Placental pericyte (primary cell): ENCODE results near the gene STK11IP. TPM values are rescaled to one million over a fixed set of nuclear protein-coding genes. Genes with fewer than 3 reads are reported as not detected.

Experiments used
- small RNA-seq: library from RNA; depleted of rRNA; stranded (forward); fragments of <200 nt; gene quantifications from one replicate; pipeline ENCODE3, GENCODE V24; 2012; ENCODE audit warnings: low replicate concordance
- total RNA-seq: library from RNA; depleted of rRNA; stranded (reverse); fragments of >200 nt; gene quantifications from 2 replicates; pipeline ENCODE4 v1.2.3, GENCODE V29; 2012

Gene STK11IP, protein sequence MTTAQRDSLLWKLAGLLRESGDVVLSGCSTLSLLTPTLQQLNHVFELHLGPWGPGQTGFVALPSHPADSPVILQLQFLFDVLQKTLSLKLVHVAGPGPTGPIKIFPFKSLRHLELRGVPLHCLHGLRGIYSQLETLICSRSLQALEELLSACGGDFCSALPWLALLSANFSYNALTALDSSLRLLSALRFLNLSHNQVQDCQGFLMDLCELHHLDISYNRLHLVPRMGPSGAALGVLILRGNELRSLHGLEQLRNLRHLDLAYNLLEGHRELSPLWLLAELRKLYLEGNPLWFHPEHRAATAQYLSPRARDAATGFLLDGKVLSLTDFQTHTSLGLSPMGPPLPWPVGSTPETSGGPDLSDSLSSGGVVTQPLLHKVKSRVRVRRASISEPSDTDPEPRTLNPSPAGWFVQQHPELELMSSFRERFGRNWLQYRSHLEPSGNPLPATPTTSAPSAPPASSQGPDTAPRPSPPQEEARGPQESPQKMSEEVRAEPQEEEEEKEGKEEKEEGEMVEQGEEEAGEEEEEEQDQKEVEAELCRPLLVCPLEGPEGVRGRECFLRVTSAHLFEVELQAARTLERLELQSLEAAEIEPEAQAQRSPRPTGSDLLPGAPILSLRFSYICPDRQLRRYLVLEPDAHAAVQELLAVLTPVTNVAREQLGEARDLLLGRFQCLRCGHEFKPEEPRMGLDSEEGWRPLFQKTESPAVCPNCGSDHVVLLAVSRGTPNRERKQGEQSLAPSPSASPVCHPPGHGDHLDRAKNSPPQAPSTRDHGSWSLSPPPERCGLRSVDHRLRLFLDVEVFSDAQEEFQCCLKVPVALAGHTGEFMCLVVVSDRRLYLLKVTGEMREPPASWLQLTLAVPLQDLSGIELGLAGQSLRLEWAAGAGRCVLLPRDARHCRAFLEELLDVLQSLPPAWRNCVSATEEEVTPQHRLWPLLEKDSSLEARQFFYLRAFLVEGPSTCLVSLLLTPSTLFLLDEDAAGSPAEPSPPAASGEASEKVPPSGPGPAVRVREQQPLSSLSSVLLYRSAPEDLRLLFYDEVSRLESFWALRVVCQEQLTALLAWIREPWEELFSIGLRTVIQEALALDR
- total RNA-seq: 17.5 and 21.0 TPM in 2 replicates

GRCh38 chr2:219597552-219598307 lies at the start of gene STK11IP:
STK11IP (plus strand) TSS chr2:219597857; CDS start chr2:219598120, 263 bp downstream.

DNA sequence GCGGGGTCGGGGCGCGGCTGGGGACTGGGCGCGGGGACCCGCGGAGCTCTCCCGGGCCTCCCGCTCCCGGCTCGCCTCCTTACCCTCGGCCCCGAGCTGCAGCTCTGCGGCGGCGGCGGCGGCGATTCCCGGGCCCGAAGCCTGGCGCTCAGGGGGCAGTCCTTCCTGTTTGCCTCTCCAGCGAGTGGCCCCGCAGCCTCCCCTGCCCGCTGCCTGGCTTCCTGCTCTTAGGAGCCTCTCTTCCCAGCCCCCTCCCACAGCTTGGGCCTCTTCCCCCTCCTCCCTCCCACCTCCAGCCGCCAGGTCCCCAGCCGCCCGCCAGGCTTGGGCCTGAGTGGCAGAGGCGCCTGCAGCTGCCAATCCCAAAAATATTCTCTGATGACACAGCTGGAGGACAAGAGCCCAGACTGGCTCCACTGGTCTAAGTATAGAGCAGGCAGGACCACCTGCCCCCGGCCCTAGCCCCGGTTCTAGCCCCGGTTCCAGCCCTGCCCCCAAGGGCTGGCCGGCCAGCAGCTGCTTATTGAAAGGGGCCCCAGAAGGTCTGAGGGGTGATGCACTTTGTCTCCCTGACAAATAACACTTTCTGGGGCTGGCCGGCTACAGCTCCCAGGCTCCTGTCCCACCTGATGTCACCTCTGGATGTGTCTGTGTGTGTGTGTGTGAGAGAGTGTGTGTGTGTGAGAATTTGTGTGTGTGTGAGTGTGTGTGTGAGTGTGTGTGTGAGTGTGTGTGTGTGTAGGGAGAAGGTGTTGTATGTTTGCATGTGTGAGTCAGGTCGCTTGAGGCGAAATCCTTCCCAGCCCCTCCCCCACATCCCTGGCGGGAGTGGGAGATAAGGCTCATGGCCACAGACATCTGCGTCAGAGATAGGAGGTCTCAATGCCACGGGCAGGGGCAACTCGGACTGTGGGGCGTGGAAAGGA lies 26.1 kb upstream of the STK11IP start, which contains the start of gene OBSL1:
Gene OBSL1, minus strand, starts transcription at position 229 of the 926 bp plus-strand sequence. CDS start 307 bp downstream, outside the sequence.

GRCh38 chr2:219572237-219573001 lies 25.2 kb upstream of the STK11IP start, which contains the start of gene INHA:
INHA (plus strand) TSS chr2:219572310; CDS start chr2:219572375, 65 bp downstream.

GRCh38 chr2:219627103-219628100 lies 29.7 kb downstream of the STK11IP start, which contains the start of gene SLC4A3:
SLC4A3 (plus strand) TSS chr2:219627630; CDS start chr2:219627993, 363 bp downstream.

Small RNAs within 50 kb of the gene (small RNA-seq; reads per million reads assigned to genes)
- gene MIR3132 (not detected), gene RN7SKP213 (not detected)

Other genes starting within 250 kb of the STK11IP start
- 64.0 and 76.8 TPM in 2 replicates for gene DNPEP, start 209.9 kb upstream of the STK11IP start, total RNA-seq
- gene DES, start 179.5 kb upstream of the STK11IP start, total RNA-seq: 0.29 and 7.2 TPM in 2 replicates
- gene SPEG, start 163.0 kb upstream of the STK11IP start, total RNA-seq: 9.9 and 21.7 TPM in 2 replicates
- 70.0 and 100 TPM in 2 replicates for gene GMPPA, start 99.0 kb upstream of the STK11IP start, total RNA-seq
- gene ASIC4, start 83.4 kb upstream of the STK11IP start, total RNA-seq: under 0.01 TPM in 1 of 2 replicates, not detected in the other
- 193 and 332 TPM in 2 replicates for gene CHPF, start 54.0 kb upstream of the STK11IP start, total RNA-seq
- 1.1 and 6.8 TPM in 2 replicates for gene TMEM198, start 53.8 kb upstream of the STK11IP start, total RNA-seq
- 45.7 and 55.1 TPM in 2 replicates for gene OBSL1, start 26.3 kb upstream of the STK11IP start, total RNA-seq
- 0.22 TPM in 1 of 2 replicates, not detected in the other for gene INHA, start 25.5 kb upstream of the STK11IP start, total RNA-seq
- gene SLC4A3, start 29.8 kb downstream of the STK11IP start, total RNA-seq: 2.6 and 4.4 TPM in 2 replicates